T-helper 17 cell (primary cell): ENCODE measurements around the gene OTULINL. TPM values are rescaled to one million over a fixed set of nuclear protein-coding genes. Genes with fewer than 3 reads are reported as not detected.

ENCODE experiments used
- ATAC-seq: fragments of 150-1000 bp; cut with Tn5 transposase; 2 replicates; pipeline ENCODE4 v1.10.0; 2021; ENCODE audit warnings: mild to moderate bottlenecking, moderate library complexity
- DNase-seq, 3 donors: peaks; one replicate each; pipeline versions ENCODE4 v3.0.0 to v3.0.0-alpha.2; 2020 to 2021
- H3K9me3 ChIP-seq: one replicate; pipeline ENCODE4 v1.7.0; 2013; ENCODE audit warnings: low read length, mild to moderate bottlenecking; ENCODE audit not compliant: control insufficient read depth, poor library complexity, severe bottlenecking
- H3K27ac Mint-ChIP-seq: one replicate; pipeline ENCODE4 v1.8.0; 2022; ENCODE audit warnings: mild to moderate bottlenecking, moderate library complexity, mixed read lengths
- H3K27me3 Mint-ChIP-seq: one replicate; pipeline ENCODE4 v1.8.0; 2022; ENCODE audit warnings: mixed read lengths
- H3K36me3 Mint-ChIP-seq: one replicate; pipeline ENCODE4 v1.8.0; 2022; ENCODE audit warnings: low read depth, mixed read lengths
- H3K4me1 Mint-ChIP-seq: one replicate; pipeline ENCODE4 v1.8.0; 2022; ENCODE audit warnings: mild to moderate bottlenecking, mixed read lengths
- H3K4me3 Mint-ChIP-seq: one replicate; pipeline ENCODE4 v1.8.0; 2022; ENCODE audit warnings: mild to moderate bottlenecking, moderate library complexity, mixed read lengths
- total RNA-seq, 4 donors: library from RNA in 2 of 4; stranded (reverse) in 2 of 4; gene quantifications; one replicate each; pipeline ENCODE4 v1.2.3 and lab custom pipeline; 2022 to 2026

The OTULINL gene
- total RNA-seq, 2 donors from 2014 or later = 31.4 to 42.8 TPM

DNA sequence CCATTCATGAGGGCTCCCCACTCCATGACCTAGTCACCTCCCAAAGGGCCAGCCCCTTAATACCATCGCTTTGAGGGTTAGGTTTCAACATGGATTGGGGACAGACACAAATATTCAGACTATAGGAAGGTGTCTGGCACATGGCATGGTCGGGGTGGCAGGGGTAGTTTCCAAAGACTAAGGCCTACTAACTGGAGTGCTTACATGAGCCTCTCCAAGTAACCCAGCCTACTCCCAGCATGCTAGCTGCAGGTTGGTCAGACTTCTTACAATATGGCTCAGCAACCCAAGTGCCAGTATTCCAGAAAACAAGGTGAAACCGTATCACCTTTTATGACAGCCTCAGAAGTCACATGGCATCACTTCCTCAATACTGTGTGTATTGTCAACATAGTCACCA, 19.9 kb upstream of the OTULINL start:
- no peaks in the 10 kb centered on the region for H3K27me3 Mint-ChIP-seq
- H3K27ac Mint-ChIP-seq = no peak overlapping the region
- H3K9me3 ChIP-seq = no peaks in the 10 kb centered on the region
- H3K4me3 Mint-ChIP-seq = no peak overlapping the region
- DNase-seq (no peak), ATAC-seq (no peak)
- no peaks in the 10 kb centered on the region for H3K36me3 Mint-ChIP-seq
- H3K4me1 Mint-ChIP-seq = peaks cover 9% of the 10 kb centered on the region

DNA sequence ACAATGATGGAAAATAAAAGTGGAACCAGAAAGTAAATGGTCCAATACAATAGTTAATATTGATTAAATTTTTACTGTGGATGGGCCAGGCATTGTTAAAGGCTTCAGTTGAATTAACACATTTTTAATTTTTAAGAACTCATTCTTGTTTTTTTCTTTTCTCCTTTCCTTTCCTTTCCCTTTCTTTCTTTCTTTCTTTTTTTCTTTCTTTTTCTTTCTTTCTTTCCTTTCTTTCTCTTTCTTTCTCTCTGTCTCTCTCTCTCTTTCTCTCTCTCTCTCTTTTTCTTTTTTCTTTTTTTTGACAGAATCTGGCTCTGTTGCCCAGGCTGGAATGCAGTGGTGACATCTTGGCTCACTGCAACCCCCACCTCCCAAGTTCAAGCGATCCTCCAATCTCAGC, 13.3 kb upstream of the OTULINL start:
- ATAC-seq = no peak
- DNase-seq = no peak
- Mint-ChIP-seq H3K4me1 (peaks cover 2% of the 10 kb centered on the region), H3K4me3 (no peak overlapping the region), H3K27me3 (no peaks in the 10 kb centered on the region), H3K27ac (no peak overlapping the region), H3K36me3 (no peaks in the 10 kb centered on the region)
- H3K9me3 ChIP-seq = no peaks in the 10 kb centered on the region

DNA sequence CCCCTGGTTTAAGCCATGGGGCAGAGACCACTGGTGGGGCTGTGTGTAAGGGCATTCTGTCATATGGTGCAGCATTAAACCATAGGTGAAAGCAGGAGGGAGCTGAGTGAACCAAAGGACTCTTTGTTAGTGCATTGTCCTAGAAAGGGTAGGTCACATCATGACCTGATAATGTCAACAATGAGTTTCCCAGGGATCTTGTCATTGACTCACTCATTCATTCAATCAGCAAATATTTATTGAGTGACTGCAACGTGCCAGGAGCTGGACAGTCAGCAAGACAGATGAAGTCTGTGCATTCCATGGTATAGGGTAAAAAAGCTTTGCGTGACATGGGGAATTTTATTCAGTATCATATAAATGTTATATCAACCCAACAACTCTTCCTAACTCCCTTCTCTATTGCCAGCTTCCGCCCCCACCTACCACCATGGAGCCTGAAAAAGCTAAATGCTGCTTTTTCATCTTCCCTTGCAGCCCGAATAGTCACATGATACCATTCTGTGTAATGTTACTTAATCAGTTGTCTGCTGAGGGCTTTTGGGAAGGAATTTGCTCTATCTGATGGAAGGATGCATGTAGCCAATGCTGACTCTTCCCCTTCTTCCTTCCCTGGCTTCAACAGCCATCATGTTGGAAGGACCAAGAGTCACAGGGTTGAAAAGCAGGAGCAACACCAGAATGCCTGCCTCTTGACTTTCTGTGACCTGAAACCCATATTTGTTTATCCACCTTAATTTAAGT, 11.5 kb upstream of the OTULINL start:
- Mint-ChIP-seq H3K27ac (no peak overlapping the region), H3K4me1 (peaks cover 3% of the 10 kb centered on the region), H3K4me3 (no peak overlapping the region), H3K36me3 (no peaks in the 10 kb centered on the region), H3K27me3 (no peaks in the 10 kb centered on the region)
- DNase-seq = no peak
- no peak for ATAC-seq
- H3K9me3 ChIP-seq = no peaks in the 10 kb centered on the region

DNA sequence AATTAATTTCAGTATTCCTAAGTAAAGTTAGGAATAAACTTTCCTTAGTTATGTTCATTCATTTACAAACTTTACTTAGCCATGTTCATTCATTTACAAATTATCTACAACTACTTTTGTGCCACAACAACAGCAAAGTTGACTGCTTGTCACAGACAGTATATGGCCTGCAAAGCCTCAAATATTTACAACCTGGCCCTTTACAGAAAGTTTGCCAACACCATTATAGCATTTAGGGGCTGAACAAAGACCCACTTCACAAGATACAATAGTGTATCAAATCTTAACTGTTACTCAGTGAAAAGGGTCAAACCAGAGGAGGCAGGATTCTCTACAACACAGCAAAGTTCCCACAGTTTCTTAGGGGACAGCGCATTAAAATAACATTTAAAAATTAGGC, 9.7 kb upstream of the OTULINL start:
- Mint-ChIP-seq H3K27me3 (no peaks in the 10 kb centered on the region), H3K27ac (no peak overlapping the region), H3K36me3 (no peaks in the 10 kb centered on the region), H3K4me1 (peaks cover 3% of the 10 kb centered on the region), H3K4me3 (no peak overlapping the region)
- ATAC-seq (no peak), DNase-seq (no peak)
- no peaks in the 10 kb centered on the region for H3K9me3 ChIP-seq

DNA sequence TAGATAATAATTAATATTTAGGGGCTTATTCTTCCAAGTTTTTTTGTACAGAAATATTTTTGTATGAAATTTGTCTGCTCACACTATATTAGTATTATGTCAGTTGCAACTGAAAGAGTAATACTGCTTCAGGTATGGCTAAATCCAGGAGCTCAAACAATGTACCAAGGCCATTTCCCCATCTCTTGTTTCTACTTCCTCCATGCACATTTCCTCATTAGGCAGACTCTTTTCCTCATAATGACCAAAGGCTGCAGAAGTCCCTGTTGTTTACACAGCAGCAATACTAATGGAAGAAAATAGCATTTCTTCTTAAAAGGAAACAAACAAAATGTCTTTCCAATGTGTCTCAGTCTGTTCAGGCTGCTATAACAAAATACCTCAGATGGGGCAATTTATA, 9.2 kb upstream of the OTULINL start:
- H3K9me3 ChIP-seq = no peaks in the 10 kb centered on the region
- Mint-ChIP-seq H3K36me3 (no peaks in the 10 kb centered on the region), H3K4me3 (no peak overlapping the region), H3K27ac (no peak overlapping the region), H3K27me3 (no peaks in the 10 kb centered on the region), H3K4me1 (peaks cover 3% of the 10 kb centered on the region)
- no peak for DNase-seq
- no peak for ATAC-seq

DNA sequence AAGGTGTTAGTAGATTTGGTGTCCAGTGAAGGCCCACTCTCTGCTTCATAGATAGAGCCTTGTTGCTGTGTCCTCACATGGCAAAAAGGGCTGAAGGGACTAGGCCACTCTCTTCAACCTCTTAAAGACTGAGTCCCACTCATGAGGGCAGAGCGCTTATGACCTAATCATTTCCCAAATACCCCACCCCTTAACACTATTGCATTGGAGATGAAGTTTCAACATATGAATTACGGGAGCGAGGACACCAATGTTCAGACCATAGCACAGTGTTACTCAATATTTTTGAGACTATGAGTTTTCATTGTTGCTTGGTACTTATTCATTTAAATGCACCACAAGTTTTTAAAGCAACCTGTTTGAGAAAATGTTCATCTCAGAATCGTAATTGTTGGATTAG, 8.8 kb upstream of the OTULINL start:
- H3K36me3 Mint-ChIP-seq = no peaks in the 10 kb centered on the region
- H3K4me3 Mint-ChIP-seq = no peak overlapping the region
- DNase-seq (no peak), ATAC-seq (no peak)
- peaks cover 3% of the 10 kb centered on the region for H3K4me1 Mint-ChIP-seq
- no peaks in the 10 kb centered on the region for H3K27me3 Mint-ChIP-seq
- no peak overlapping the region for H3K27ac Mint-ChIP-seq
- H3K9me3 ChIP-seq = no peaks in the 10 kb centered on the region

DNA sequence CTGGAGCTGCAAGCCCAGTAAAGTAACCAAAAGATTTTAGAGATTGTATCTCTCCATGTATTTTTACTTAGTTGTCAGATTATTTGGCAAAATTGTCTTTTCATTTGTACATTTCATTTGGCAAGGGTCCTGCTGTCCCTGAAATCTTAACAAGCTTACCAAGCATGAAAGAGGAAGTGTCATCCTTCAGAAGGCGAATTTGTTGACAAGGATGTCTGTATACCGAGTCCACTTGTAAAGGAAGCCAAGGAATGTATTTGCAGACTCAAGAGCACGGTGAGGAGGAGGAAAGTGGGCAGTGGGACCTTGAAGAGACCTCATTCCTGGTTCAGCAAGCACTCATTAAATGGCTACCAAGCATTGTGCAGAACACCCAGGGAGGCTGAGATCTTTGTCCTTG, 7.5 kb upstream of the OTULINL start:
- Mint-ChIP-seq H3K27ac (no peak overlapping the region), H3K4me3 (no peak overlapping the region), H3K27me3 (no peaks in the 10 kb centered on the region), H3K36me3 (no peaks in the 10 kb centered on the region), H3K4me1 (peaks cover 3% of the 10 kb centered on the region)
- no peak for ATAC-seq
- H3K9me3 ChIP-seq = no peaks in the 10 kb centered on the region
- DNase-seq = no peak

DNA sequence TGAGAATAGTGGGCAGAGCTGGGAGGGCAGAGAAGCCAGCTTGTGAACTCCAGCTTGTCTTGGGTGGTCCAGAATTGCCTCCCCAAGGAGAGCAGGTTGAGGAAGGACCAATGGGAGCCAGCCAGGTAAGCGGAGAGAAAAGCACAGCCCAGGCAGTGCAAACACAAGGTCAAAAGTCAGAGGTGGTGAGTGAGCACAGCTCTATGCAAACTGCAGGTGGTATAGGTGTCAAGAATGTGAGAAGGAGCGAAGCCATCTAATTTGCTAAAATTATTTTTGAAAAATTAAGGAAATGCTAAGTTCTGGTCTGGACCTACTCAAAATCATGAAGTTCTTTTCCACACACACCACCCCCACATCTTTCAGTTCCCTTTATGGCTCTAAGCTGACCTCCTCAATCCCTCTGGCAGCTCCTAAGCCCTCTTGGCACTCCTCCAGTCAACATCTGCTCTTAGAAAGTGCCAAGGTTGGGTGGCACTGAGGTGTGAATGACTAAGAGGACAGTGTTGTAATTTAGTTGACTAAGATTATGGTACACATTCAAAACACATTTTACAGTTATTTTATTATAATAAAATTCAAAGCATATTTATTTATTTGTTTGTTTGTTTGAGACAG, 6.6 kb upstream of the OTULINL start:
- DNase-seq = no peak
- no peak for ATAC-seq
- no peaks in the 10 kb centered on the region for H3K27me3 Mint-ChIP-seq
- H3K4me1 Mint-ChIP-seq = peaks cover 3% of the 10 kb centered on the region
- H3K27ac Mint-ChIP-seq = no peak overlapping the region
- no peaks in the 10 kb centered on the region for H3K36me3 Mint-ChIP-seq
- H3K9me3 ChIP-seq = no peaks in the 10 kb centered on the region
- H3K4me3 Mint-ChIP-seq = no peak overlapping the region

DNA sequence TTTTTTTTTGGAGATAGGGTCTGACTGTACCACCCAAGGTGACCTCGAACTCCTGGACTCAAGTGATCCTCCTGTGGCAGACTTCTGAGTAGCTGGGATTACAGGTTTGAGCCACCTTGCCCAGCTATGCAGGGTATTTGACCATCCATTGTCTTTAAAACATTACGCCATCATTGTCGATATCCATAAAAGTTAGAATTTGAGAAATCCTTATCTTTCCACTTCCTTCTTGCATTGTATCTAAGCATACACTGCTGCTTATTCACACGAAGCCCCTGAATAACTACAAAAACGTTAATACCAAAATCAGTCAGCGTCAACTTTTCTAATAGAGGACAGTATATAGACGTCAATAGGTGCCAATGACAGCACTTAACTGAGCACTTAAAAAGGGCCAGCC, 5.4 kb upstream of the OTULINL start:
- peaks cover 6% of the 10 kb centered on the region for H3K4me1 Mint-ChIP-seq
- ATAC-seq = no peak
- no peak overlapping the region for H3K4me3 Mint-ChIP-seq
- no peak for DNase-seq
- no peaks in the 10 kb centered on the region for H3K36me3 Mint-ChIP-seq
- no peak overlapping the region for H3K27ac Mint-ChIP-seq
- H3K9me3 ChIP-seq = no peaks in the 10 kb centered on the region
- no peaks in the 10 kb centered on the region for H3K27me3 Mint-ChIP-seq

DNA sequence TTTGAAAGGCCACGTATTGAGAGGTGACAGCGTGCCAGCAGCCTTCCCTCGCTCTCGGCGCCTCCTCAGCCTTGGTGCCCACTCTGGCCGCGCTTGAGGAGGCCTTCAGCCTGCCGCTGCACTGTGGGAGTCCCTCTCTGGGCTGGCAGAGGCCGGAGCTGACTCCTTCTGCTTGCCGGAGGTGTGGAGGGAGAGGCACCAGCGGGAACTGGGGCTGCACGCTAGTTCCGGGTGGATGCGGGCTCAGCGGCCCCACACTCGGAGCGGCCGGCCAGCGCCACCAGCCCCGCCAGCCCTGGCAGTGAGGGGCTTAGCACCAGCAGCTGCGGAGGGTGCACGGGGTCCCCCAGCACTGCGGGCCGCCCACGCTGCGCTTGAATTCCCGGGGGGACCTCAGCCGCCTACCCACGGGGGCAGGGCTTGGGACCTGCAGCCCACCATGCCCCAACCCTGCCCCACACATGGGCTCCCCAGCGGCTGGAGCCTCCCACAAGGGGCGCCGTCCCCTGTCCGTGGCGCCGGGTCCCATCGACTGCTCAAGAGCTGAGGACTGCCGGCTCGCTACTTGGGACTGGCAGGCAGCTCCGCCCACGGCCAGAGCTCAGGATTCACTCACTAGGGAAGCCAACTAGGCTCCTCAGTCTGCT, 4.4 kb upstream of the OTULINL start:
- no peak overlapping the region for H3K4me3 Mint-ChIP-seq
- H3K27me3 Mint-ChIP-seq = no peaks in the 10 kb centered on the region
- H3K27ac Mint-ChIP-seq = no peak overlapping the region
- no peak for ATAC-seq
- no peak for DNase-seq
- peaks cover 6% of the 10 kb centered on the region for H3K4me1 Mint-ChIP-seq
- H3K9me3 ChIP-seq = no peaks in the 10 kb centered on the region
- no peaks in the 10 kb centered on the region for H3K36me3 Mint-ChIP-seq

DNA sequence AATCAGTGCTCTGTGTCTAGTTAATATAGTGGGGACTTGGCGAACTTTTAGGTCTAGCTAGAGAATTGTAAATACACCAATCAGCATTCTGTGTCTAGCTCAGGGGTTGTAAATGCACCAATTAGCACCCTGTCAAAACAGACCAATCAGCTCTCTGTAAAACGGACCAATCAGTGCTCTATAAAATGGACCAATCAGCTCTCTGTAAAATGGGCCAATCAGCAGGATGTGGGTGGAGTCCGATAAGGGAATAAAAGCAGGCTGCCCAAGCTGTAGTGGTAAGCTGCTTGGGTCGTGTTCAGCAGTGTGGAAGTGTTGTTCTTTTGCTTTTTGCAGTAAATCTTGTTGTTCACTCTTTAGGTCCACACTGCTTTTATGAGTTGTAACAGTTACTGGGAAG, 3.6 kb upstream of the OTULINL start:
- H3K4me3 Mint-ChIP-seq = no peak overlapping the region
- H3K27me3 Mint-ChIP-seq = no peaks in the 10 kb centered on the region
- DNase-seq (no peak), ATAC-seq (no peak)
- H3K9me3 ChIP-seq = no peaks in the 10 kb centered on the region
- H3K4me1 Mint-ChIP-seq = peaks cover 11% of the 10 kb centered on the region
- no peak overlapping the region for H3K27ac Mint-ChIP-seq
- H3K36me3 Mint-ChIP-seq = no peaks in the 10 kb centered on the region

DNA sequence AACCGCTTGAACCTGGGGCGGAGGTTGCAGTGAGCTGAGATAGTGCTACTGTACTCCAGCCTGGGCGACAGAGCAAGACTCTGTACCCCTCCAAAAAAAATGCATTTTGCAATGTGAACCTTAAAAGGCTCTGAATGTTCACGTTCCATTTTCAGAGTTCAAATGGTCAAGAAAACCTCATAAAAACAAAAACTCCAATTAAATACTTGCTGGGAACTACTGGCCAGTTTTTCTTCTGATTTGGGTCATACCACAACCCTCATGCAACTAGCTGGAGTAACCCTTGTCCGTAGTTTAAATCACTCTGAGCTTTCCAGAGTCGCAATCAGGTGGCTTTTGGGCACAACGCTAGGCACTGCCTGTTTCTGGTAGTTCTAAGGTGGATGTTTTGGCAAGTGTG, 2.3 kb upstream of the OTULINL start:
- Mint-ChIP-seq H3K4me1 (peaks cover 11% of the 10 kb centered on the region), H3K27me3 (no peaks in the 10 kb centered on the region), H3K36me3 (no peaks in the 10 kb centered on the region), H3K27ac (no peak overlapping the region), H3K4me3 (no peak overlapping the region)
- DNase-seq (no peak), ATAC-seq (no peak)
- no peaks in the 10 kb centered on the region for H3K9me3 ChIP-seq

DNA sequence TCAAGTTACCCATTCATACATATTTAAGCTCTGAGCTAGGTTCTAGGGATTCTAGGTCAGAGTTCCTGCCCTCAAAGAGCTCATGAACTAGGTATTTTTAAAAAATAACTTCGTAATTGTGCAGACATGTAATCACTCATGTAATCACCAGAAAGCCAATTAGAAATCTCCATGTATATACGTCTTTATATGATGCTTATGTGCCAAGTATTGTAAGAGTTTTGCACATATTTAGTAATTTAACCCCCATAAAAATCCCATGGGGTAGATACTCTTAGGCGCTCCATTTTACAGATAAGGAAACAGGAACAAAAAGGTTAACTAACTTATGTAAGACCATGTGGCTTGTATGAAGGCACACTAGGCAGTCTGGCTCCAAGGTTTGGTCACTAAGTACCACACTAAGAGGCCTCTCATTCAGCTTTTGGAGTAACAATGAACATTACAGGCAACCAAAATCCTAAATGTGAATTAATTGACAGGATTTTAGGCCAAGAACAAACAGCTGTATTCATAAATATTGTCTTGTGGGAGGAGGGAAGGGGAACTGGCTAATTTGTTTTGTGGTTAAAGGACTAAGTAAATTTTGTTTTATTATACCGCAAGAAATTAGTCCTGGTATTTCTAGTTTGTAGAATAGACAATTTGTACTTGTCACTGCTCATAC, 1.7 kb upstream of the OTULINL start:
- H3K36me3 Mint-ChIP-seq = no peaks in the 10 kb centered on the region
- DNase-seq = no peak
- no peak for ATAC-seq
- H3K4me1 Mint-ChIP-seq = peaks cover 16% of the 10 kb centered on the region
- H3K4me3 Mint-ChIP-seq = no peak overlapping the region
- H3K27ac Mint-ChIP-seq = no peak overlapping the region
- H3K9me3 ChIP-seq = no peaks in the 10 kb centered on the region
- no peaks in the 10 kb centered on the region for H3K27me3 Mint-ChIP-seq
